ENCODE measurements around the gene CTIF.

The CTIF gene

GRCh38 chr18:48698707-48699106 lies 159.9 kb downstream of the CTIF start:
- TF ChIP-seq NFIC (IDR thresholded peaks at IDR 0.05) = no peak
- no peak for TF ChIP-seq CREB1 (IDR thresholded peaks at IDR 0.05; ENCODE audit: low read depth)
- no peak for TF ChIP-seq CEBPB (IDR thresholded peaks at IDR 0.05)
- TF ChIP-seq ZBTB7A (IDR thresholded peaks at IDR 0.05; ENCODE audit: low read depth) = no peak
- TF ChIP-seq EP300 (IDR thresholded peaks at IDR 0.05; ENCODE audit: borderline replicate concordance) = no peak
- no peak for TF ChIP-seq USF1 (IDR thresholded peaks at IDR 0.05)
- TF ChIP-seq FOXM1 (IDR thresholded peaks at IDR 0.05; ENCODE audit: borderline replicate concordance, low read depth) = no peak
- no peak for TF ChIP-seq TAF1 (IDR thresholded peaks at IDR 0.05; ENCODE audit: low read depth)
- TF ChIP-seq TCF12 (IDR thresholded peaks at IDR 0.05; ENCODE audit: low read depth) = no peak
- no peak for TF ChIP-seq RAD21 (IDR thresholded peaks at IDR 0.05; ENCODE audit: low read depth)
- TF ChIP-seq REST (IDR thresholded peaks at IDR 0.05; ENCODE audit: low read depth) = no peak
- no peak for TF ChIP-seq MAX (IDR thresholded peaks at IDR 0.05)
- no peak for TF ChIP-seq TEAD4 (IDR thresholded peaks at IDR 0.05)
- TF ChIP-seq EGR1 (IDR thresholded peaks at IDR 0.05) = no peak
- TF ChIP-seq YY1 (IDR thresholded peaks at IDR 0.05; ENCODE audit: low read depth) = no peak

- TF ChIP-seq TCF12 (IDR thresholded peaks at IDR 0.05; ENCODE audit: low read depth) (no peak), RAD21 (IDR thresholded peaks at IDR 0.05; ENCODE audit: low read depth) (no peak), CEBPB (IDR thresholded peaks at IDR 0.05) (no peak), YY1 (IDR thresholded peaks at IDR 0.05; ENCODE audit: low read depth) (no peak), REST (IDR thresholded peaks at IDR 0.05; ENCODE audit: low read depth) (no peak), EP300 (IDR thresholded peaks at IDR 0.05; ENCODE audit: borderline replicate concordance) (no peak), ZBTB7A (IDR thresholded peaks at IDR 0.05; ENCODE audit: low read depth) (no peak), CREB1 (IDR thresholded peaks at IDR 0.05; ENCODE audit: low read depth) (no peak), EGR1 (IDR thresholded peaks at IDR 0.05) (no peak)
Observed at GRCh38 chr18:48699761-48700160, 160.9 kb downstream of the CTIF start.

- TF ChIP-seq YY1 (IDR thresholded peaks at IDR 0.05; ENCODE audit: low read depth) = no peak
- no peak for TF ChIP-seq EGR1 (IDR thresholded peaks at IDR 0.05)
- TF ChIP-seq REST (IDR thresholded peaks at IDR 0.05; ENCODE audit: low read depth) = no peak
- no peak for TF ChIP-seq MAX (IDR thresholded peaks at IDR 0.05)
- TF ChIP-seq CEBPB (IDR thresholded peaks at IDR 0.05) = no peak
- TF ChIP-seq TEAD4 (IDR thresholded peaks at IDR 0.05) = no peak
- no peak for TF ChIP-seq TAF1 (IDR thresholded peaks at IDR 0.05; ENCODE audit: low read depth)
- TF ChIP-seq FOXM1 (IDR thresholded peaks at IDR 0.05; ENCODE audit: borderline replicate concordance, low read depth) = no peak
Observed at GRCh38 chr18:48700446-48700845, 161.6 kb downstream of the CTIF start.

- TF ChIP-seq REST (IDR thresholded peaks at IDR 0.05; ENCODE audit: low read depth) = no peak
- TF ChIP-seq CEBPB (IDR thresholded peaks at IDR 0.05) = no peak
- no peak for TF ChIP-seq YY1 (IDR thresholded peaks at IDR 0.05; ENCODE audit: low read depth)
- TF ChIP-seq NFIC (IDR thresholded peaks at IDR 0.05) = no peak
- no peak for TF ChIP-seq MAX (IDR thresholded peaks at IDR 0.05)
- TF ChIP-seq FOXM1 (IDR thresholded peaks at IDR 0.05; ENCODE audit: borderline replicate concordance, low read depth) = no peak
Observed at GRCh38 chr18:48702346-48703027, 163.7 kb downstream of the CTIF start.
